Muscle layer of duodenum (tissue), 2 donors: Measurements from ENCODE around the gene PID1.

Experiments used
- H3K27ac ChIP-seq: one replicate; pipeline ENCODE4 v1.7.0; 2013; ENCODE audit warnings: mild to moderate bottlenecking, low read length
- H3K27me3 ChIP-seq: one replicate; pipeline ENCODE4 v1.7.0; 2013; ENCODE audit warnings: low read depth, mild to moderate bottlenecking, control low read depth, low read length
- H3K36me3 ChIP-seq, 2 donors: one replicate each; pipeline ENCODE4 v1.7.0; 2013; ENCODE audit warnings: low read length in 2 of 2, control low read depth in 1 of 2, mild to moderate bottlenecking in 1 of 2; ENCODE audit not compliant: insufficient read depth in 2 of 2, control insufficient read depth in 1 of 2
- H3K4me1 ChIP-seq, 2 donors: one replicate each; pipeline ENCODE4 v1.7.0; 2013; ENCODE audit warnings: low read length in 2 of 2, mild to moderate bottlenecking in 2 of 2, control low read depth in 1 of 2, moderate library complexity in 1 of 2; ENCODE audit not compliant: insufficient read depth in 2 of 2, control insufficient read depth in 1 of 2
- H3K4me3 ChIP-seq, 2 donors: one replicate each; pipeline ENCODE4 v1.7.0; 2013; ENCODE audit warnings: low read length in 2 of 2, low read depth in 1 of 2, mild to moderate bottlenecking in 1 of 2
- H3K9me3 ChIP-seq, 2 donors: one replicate each; pipeline ENCODE4 v1.7.0; 2013; ENCODE audit warnings: low read length in 2 of 2, control low read depth in 1 of 2, mild to moderate bottlenecking in 1 of 2; ENCODE audit not compliant: control insufficient read depth in 1 of 2
- donor health status: healthy.

The PID1 gene

GRCh38 chr2:229073935-229074334 is 197.2 kb downstream of the PID1 start:
- H3K4me1 ChIP-seq = no peaks in the 10 kb centered on the region
- peaks cover 0 to 9% of the 10 kb centered on the region in 2 donors for H3K9me3 ChIP-seq
- no peaks in the 10 kb centered on the region for H3K36me3 ChIP-seq
- H3K4me3 ChIP-seq = no peak overlapping the region
- no peaks in the 10 kb centered on the region for H3K27me3 ChIP-seq
- no peak overlapping the region for H3K27ac ChIP-seq

GRCh38 chr2:229071292-229071976 is 199.7 kb downstream of the PID1 start:
- Histone ChIP-seq H3K27ac (no peak overlapping the region), H3K36me3 (no peaks in the 10 kb centered on the region), H3K4me3 (no peak overlapping the region), H3K9me3 (peaks cover 0 to 8% of the 10 kb centered on the region in 2 donors), H3K27me3 (no peaks in the 10 kb centered on the region), H3K4me1 (no peaks in the 10 kb centered on the region)

- H3K27ac ChIP-seq = no peak overlapping the region
- H3K4me3 ChIP-seq = no peak overlapping the region
- H3K27me3 ChIP-seq = no peaks in the 10 kb centered on the region
- no peaks in the 10 kb centered on the region for H3K4me1 ChIP-seq
- no peaks in the 10 kb centered on the region for H3K36me3 ChIP-seq
- H3K9me3 ChIP-seq = peaks cover 0 to 1% of the 10 kb centered on the region in 2 donors
Measured at GRCh38 chr2:229066121-229066715, 204.9 kb downstream of the PID1 start.

GRCh38 chr2:229064749-229065148 is 206.3 kb downstream of the PID1 start:
- Histone ChIP-seq H3K27ac (no peak overlapping the region), H3K4me3 (no peak overlapping the region), H3K4me1 (no peaks in the 10 kb centered on the region), H3K36me3 (no peaks in the 10 kb centered on the region), H3K9me3 (peaks cover 0 to 3% of the 10 kb centered on the region in 2 donors), H3K27me3 (no peaks in the 10 kb centered on the region)

- Histone ChIP-seq H3K9me3 (peaks cover 0 to 3% of the 10 kb centered on the region in 2 donors), H3K36me3 (no peaks in the 10 kb centered on the region), H3K27me3 (no peaks in the 10 kb centered on the region), H3K27ac (no peak overlapping the region), H3K4me3 (no peak overlapping the region), H3K4me1 (no peaks in the 10 kb centered on the region)
Measured at GRCh38 chr2:229060147-229060546, 210.9 kb downstream of the PID1 start.

GRCh38 chr2:229059331-229060033 is 211.6 kb downstream of the PID1 start:
- Histone ChIP-seq H3K4me3 (no peak overlapping the region), H3K9me3 (peaks cover 0 to 3% of the 10 kb centered on the region in 2 donors), H3K36me3 (no peaks in the 10 kb centered on the region), H3K27me3 (no peaks in the 10 kb centered on the region), H3K4me1 (no peaks in the 10 kb centered on the region), H3K27ac (no peak overlapping the region)

GRCh38 chr2:229057976-229058553 is 213.0 kb downstream of the PID1 start:
- Histone ChIP-seq H3K36me3 (no peaks in the 10 kb centered on the region), H3K27me3 (no peaks in the 10 kb centered on the region), H3K4me1 (no peaks in the 10 kb centered on the region), H3K9me3 (peaks cover 0 to 3% of the 10 kb centered on the region in 2 donors), H3K27ac (no peak overlapping the region), H3K4me3 (no peak overlapping the region)

GRCh38 chr2:229054311-229054710 is 216.8 kb downstream of the PID1 start:
- H3K27me3 ChIP-seq = no peaks in the 10 kb centered on the region
- H3K27ac ChIP-seq = no peak overlapping the region
- no peaks in the 10 kb centered on the region for H3K9me3 ChIP-seq
- H3K4me3 ChIP-seq = no peak overlapping the region
- H3K36me3 ChIP-seq = no peaks in the 10 kb centered on the region
- no peaks in the 10 kb centered on the region for H3K4me1 ChIP-seq

GRCh38 chr2:229051798-229052197 is 219.3 kb downstream of the PID1 start:
- H3K36me3 ChIP-seq = no peaks in the 10 kb centered on the region
- H3K4me1 ChIP-seq = no peaks in the 10 kb centered on the region
- no peaks in the 10 kb centered on the region for H3K27me3 ChIP-seq
- no peak overlapping the region for H3K27ac ChIP-seq
- no peak overlapping the region for H3K4me3 ChIP-seq
- no peaks in the 10 kb centered on the region for H3K9me3 ChIP-seq

GRCh38 chr2:229050133-229050532 is 221.0 kb downstream of the PID1 start:
- Histone ChIP-seq H3K27me3 (no peaks in the 10 kb centered on the region), H3K27ac (no peak overlapping the region), H3K9me3 (no peaks in the 10 kb centered on the region), H3K36me3 (no peaks in the 10 kb centered on the region), H3K4me1 (no peaks in the 10 kb centered on the region), H3K4me3 (no peak overlapping the region)

GRCh38 chr2:229048134-229048533 is 223.0 kb downstream of the PID1 start:
- no peaks in the 10 kb centered on the region for H3K4me1 ChIP-seq
- H3K36me3 ChIP-seq = no peaks in the 10 kb centered on the region
- H3K27ac ChIP-seq = no peak overlapping the region
- H3K27me3 ChIP-seq = no peaks in the 10 kb centered on the region
- H3K4me3 ChIP-seq = no peak overlapping the region
- no peaks in the 10 kb centered on the region for H3K9me3 ChIP-seq
